Transverse colon (tissue), 4 donors: ENCODE results near the gene MBOAT2. TPM values are rescaled to one million over a fixed set of nuclear protein-coding genes. Genes with fewer than 3 reads are reported as not detected.

Experiments
- DNase-seq: peaks from one replicate; pipeline ENCODE4 v3.0.0-alpha.2; 2019
- H3K27ac ChIP-seq, 4 donors: fragments of 200-600 bp; sonication (generic); 2 replicates each; pipeline ENCODE4 v1.5.1; 2016 to 2018; ENCODE audit warnings: inconsistent platforms in 4 of 4
- H3K27me3 ChIP-seq: fragments of 200-600 bp; sonication (generic); 2 replicates; pipeline ENCODE4 v1.5.1; 2017; ENCODE audit warnings: inconsistent platforms
- H3K36me3 ChIP-seq, 4 donors: fragments of 200-600 bp; sonication (generic); 2 replicates each; pipeline ENCODE4 v1.5.1; 2017 to 2019; ENCODE audit warnings: inconsistent platforms in 4 of 4
- H3K4me1 ChIP-seq, 4 donors: fragments of 200-600 bp; sonication (generic); 2 replicates each; pipeline ENCODE4 v1.5.1; 2017 to 2020; ENCODE audit warnings: inconsistent platforms in 4 of 4
- H3K4me3 ChIP-seq, 4 donors: fragments of 200-600 bp; sonication (generic); 1 replicate in 1 of 4; 2 replicates in 3 of 4; pipeline versions ENCODE4 v1.5.1 to v1.6.1; 2017 to 2019; ENCODE audit warnings: inconsistent platforms in 4 of 4
- H3K9me3 ChIP-seq, 2 donors: fragments of 200-600 bp; sonication (generic); 2 replicates each; pipeline ENCODE4 v1.5.1; 2017 to 2019; ENCODE audit warnings: inconsistent platforms in 2 of 2
- EP300 ChIP-seq: sonication (generic); formaldehyde crosslinking; IDR thresholded peaks from one replicate; pipeline ENCODE4 v1.6.1; 2017; ENCODE audit warnings: antibody characterized with exemption, low read depth
- POLR2A ChIP-seq: fragments of 450-650 bp; IDR thresholded peaks from one replicate; pipeline ENCODE4 v1.6.1; 2016; ENCODE audit warnings: antibody characterized with exemption, mild to moderate bottlenecking, moderate library complexity
- POLR2AphosphoS5 ChIP-seq, 3 donors: sonication (generic); formaldehyde crosslinking; IDR thresholded peaks; one replicate each; pipeline ENCODE4 v1.6.1; 2016; ENCODE audit warnings: antibody characterized with exemption in 3 of 3
- WGBS, 2 donors: methylation state at CpG; one replicate each; pipeline ENCODE4 v1.1.5; 2018; ENCODE audit warnings: low coverage in 1 of 2; 5-methylcytosine and 5-hydroxymethylcytosine counted together
- in situ Hi-C, 4 donors: fragments of 200-750 bp; cut with MboI; loops; one replicate each; pipeline versions ENCODE4 v1.15.0 to v1.15.1; 2017; ENCODE audit warnings: low sequenced_read_pairs in 3 of 4, low pct_ligation_motif_present in 1 of 4, low pct_unique_long_range_greater_than_20kb in 1 of 4
- intact Hi-C: fragments of 100-400 bp; cut with DNase I; formaldehyde crosslinking; loops from one replicate; pipeline ENCODE4 v1.15.1; 2023; ENCODE audit warnings: low total_unique reads
- total RNA-seq, 4 donors: library from RNA; depleted of rRNA; stranded (reverse); fragments of >200 nt; gene quantifications; one replicate each; pipeline ENCODE4 v1.1.0, GENCODE V29; 2016
- TF ChIP-seq, protein P1 (sequence below), 5 experiments: fragments of 200-600 bp in 3 of 5; fragments of 450-650 bp in 2 of 5; sonication (generic) in 3 of 5; IDR thresholded peaks; 1 replicate in 2 of 5; 2 replicates in 3 of 5; pipeline ENCODE4 v1.5.1; 2016 to 2017; ENCODE audit warnings: antibody characterized with exemption in 5 of 5, inconsistent platforms in 3 of 5, mild to moderate bottlenecking in 2 of 5, moderate library complexity in 1 of 5

Gene MBOAT2
- total RNA-seq, 4 donors from 2014 or later: 10.0 to 132 (median 89.2) TPM

DNA sequence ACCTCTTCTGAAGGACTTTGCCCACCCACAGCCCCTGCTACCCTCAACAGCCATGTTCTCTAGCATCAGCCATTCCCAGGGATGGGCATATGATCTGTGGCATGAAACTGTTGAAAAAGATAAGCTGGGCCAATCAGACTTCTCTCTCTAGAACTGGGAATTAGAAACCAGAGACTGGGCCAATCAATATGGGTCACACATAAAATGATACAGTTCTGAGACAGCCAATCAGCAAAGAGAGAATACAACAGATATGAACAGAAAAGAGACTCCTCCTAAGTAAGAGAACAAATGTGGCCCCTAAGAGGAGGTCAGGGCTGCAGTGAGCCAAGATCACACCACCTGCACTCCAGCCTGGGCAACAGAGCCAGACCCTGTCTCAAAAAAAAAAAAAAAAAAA lies 168.2 kb downstream of the MBOAT2 start:
- H3K4me3 ChIP-seq: no peak overlapping the region
- in situ Hi-C loops: no loop called here
- no peak overlapping the region for H3K27ac ChIP-seq
- intact Hi-C loops: no loop called here
- H3K9me3 ChIP-seq: no peaks in the 10 kb centered on the region
- TF ChIP-seq POLR2AphosphoS5 (IDR thresholded peaks at IDR 0.05) (no peak), EP300 (no peak), POLR2A (no peak)
- TF ChIP-seq, protein P1, sequence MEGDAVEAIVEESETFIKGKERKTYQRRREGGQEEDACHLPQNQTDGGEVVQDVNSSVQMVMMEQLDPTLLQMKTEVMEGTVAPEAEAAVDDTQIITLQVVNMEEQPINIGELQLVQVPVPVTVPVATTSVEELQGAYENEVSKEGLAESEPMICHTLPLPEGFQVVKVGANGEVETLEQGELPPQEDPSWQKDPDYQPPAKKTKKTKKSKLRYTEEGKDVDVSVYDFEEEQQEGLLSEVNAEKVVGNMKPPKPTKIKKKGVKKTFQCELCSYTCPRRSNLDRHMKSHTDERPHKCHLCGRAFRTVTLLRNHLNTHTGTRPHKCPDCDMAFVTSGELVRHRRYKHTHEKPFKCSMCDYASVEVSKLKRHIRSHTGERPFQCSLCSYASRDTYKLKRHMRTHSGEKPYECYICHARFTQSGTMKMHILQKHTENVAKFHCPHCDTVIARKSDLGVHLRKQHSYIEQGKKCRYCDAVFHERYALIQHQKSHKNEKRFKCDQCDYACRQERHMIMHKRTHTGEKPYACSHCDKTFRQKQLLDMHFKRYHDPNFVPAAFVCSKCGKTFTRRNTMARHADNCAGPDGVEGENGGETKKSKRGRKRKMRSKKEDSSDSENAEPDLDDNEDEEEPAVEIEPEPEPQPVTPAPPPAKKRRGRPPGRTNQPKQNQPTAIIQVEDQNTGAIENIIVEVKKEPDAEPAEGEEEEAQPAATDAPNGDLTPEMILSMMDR (IDR thresholded peaks at IDR 0.05): no peak
- H3K36me3 ChIP-seq: no peaks in the 10 kb centered on the region
- H3K4me1 ChIP-seq: peaks cover 5 to 30% (median 22%) of the 10 kb centered on the region in 4 donors
- H3K27me3 ChIP-seq: no peaks in the 10 kb centered on the region
- DNase-seq: no peak

DNA sequence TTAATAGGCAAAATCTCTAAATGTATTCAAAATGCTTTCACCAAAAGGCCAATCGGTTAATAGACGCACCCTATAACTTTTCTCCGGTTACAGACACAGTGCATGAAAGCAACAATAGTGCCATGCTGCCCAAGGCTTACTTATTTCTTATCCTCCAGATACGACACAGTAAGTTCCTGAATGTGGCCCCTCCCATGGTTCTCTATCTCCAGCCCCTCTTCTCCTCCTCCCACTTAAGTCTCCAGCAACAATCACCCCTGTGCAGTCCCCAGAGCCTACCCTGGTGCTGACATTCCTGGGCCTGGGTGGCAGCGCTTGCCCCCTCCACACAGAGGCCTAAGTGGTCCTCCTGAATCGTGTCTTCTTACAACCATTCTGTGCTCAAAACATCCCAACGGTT lies 169.6 kb downstream of the MBOAT2 start:
- TF ChIP-seq EP300: no peak
- TF ChIP-seq, protein P1 (IDR thresholded peaks at IDR 0.05): no peak
- no peak for TF ChIP-seq POLR2AphosphoS5 (IDR thresholded peaks at IDR 0.05)
- TF ChIP-seq POLR2A: no peak
- intact Hi-C loops (no loop called here), in situ Hi-C loops (no loop called here)
- H3K4me3 ChIP-seq: no peak overlapping the region
- DNase-seq: no peak
- H3K36me3 ChIP-seq: no peaks in the 10 kb centered on the region
- no peaks in the 10 kb centered on the region for H3K9me3 ChIP-seq
- peaks cover 5 to 30% (median 22%) of the 10 kb centered on the region in 4 donors for H3K4me1 ChIP-seq
- WGBS, 2 donors: 94 to 100% methylated on average over 5 to 7 of the region's 7 CpGs
- H3K27me3 ChIP-seq: no peaks in the 10 kb centered on the region
- H3K27ac ChIP-seq: no peak overlapping the region

DNA sequence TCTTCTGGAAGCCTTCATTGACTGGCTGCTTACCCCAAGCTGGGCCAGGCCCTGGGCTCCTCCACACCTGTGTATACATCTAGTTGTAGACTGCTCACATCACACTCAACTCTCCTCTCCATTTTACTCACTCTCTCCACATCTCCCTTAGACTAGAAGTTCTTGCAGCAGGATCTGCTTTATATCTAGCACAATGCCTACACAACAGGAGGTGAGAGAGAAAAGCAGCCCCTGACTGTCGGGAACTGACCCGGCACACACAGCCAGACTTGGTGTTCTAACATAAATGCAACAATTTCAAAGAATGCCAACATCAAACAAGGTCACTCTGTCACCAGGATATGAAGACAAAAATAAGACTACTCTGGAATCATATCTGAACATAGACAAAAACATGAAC lies 172.0 kb downstream of the MBOAT2 start:
- in situ Hi-C loops: no loop called here
- Histone ChIP-seq H3K36me3 (no peaks in the 10 kb centered on the region), H3K4me3 (no peak overlapping the region), H3K27ac (no peak overlapping the region), H3K27me3 (no peaks in the 10 kb centered on the region), H3K9me3 (no peaks in the 10 kb centered on the region), H3K4me1 (peaks cover 5 to 26% (median 17%) of the 10 kb centered on the region in 4 donors)
- 98 to 100% methylated on average over 2 of the region's 2 CpGs for WGBS, 2 donors
- intact Hi-C loops: no loop called here
- no peak for DNase-seq
- TF ChIP-seq, protein P1 (IDR thresholded peaks at IDR 0.05): no peak
- TF ChIP-seq POLR2A (no peak), POLR2AphosphoS5 (IDR thresholded peaks at IDR 0.05) (no peak), EP300 (no peak)

DNA sequence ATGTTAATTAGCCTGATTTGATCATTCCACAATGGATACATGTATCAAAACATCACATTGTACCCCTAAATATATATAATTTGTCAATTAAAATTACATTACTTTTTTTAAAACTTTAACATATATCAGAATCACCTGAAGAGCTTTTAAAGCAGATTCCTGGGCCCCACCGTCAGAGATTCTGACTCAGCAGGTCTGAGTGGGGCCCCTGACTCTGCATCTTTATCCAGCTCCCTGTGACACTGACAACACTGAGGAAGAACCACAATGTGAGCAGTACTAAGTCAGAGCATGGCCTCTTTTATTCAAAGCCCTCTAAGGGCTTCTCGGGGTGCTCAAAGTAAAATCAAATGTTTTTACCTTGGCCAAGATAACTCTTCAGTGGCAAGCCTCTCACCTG lies 175.8 kb downstream of the MBOAT2 start:
- Histone ChIP-seq H3K27me3 (no peaks in the 10 kb centered on the region), H3K4me3 (no peak overlapping the region), H3K9me3 (no peaks in the 10 kb centered on the region), H3K4me1 (no peaks in the 10 kb centered on the region), H3K36me3 (peaks cover 0 to 23% (median 0%) of the 10 kb centered on the region in 4 donors), H3K27ac (no peak overlapping the region)
- intact Hi-C loops: no loop called here
- TF ChIP-seq, protein P1 (IDR thresholded peaks at IDR 0.05): no peak
- TF ChIP-seq POLR2AphosphoS5 (IDR thresholded peaks at IDR 0.05) (no peak), EP300 (no peak), POLR2A (no peak)
- in situ Hi-C loops: no loop called here
- WGBS, 2 donors: 94 to 100% methylated on average over 2 of the region's 2 CpGs
- DNase-seq: no peak
